ENCODE results near the gene HAPLN1. TPM values are rescaled to one million over a fixed set of nuclear protein-coding genes. Genes with fewer than 3 reads are reported as not detected.

The HAPLN1 gene
- total and polyA plus RNA-seq, 2 of the 4 experiments (the other 2 are of a cell fraction) = under 0.01 to 0.07 TPM

GRCh38 chr5:83689881-83690280, 30.8 kb downstream of the HAPLN1 start:
- no peak for DNase-seq
- Histone ChIP-seq H3K36me3 (ENCODE audit: control insufficient read depth, insufficient read depth, low read length) (no peaks in the 10 kb centered on the region), H2AK5ac (ENCODE audit: low read depth, low read length) (no peak overlapping the region), H3K9me3 (ENCODE audit: control insufficient read depth, insufficient read depth, low read length) (no peaks in the 10 kb centered on the region), H3K4ac (ENCODE audit: low read depth, low read length) (no peak overlapping the region), H3K79me1 (ENCODE audit: low read depth in 1 of 2, low read length in 2 of 2) (no peaks in the 10 kb centered on the region), H3K56ac (ENCODE audit: extremely low read depth, insufficient read depth, low read length) (no peak overlapping the region), H3K14ac (replicated peaks; ENCODE audit: low read depth, low read length) (no peak overlapping the region), H3K4me3 (ENCODE audit: insufficient read depth, low read depth, low read length) (no peak overlapping the region), H3K9me1 (ENCODE audit: insufficient read depth, low read length) (no peaks in the 10 kb centered on the region), H3K18ac (ENCODE audit: low read depth, low read length) (no peak overlapping the region), H3K27me3 (ENCODE audit: control insufficient read depth, insufficient read depth, low read length) (peaks cover 1% of the 10 kb centered on the region; the same call in 1 of the 2 replicates), H4K91ac (ENCODE audit: insufficient read depth, low read depth, low read length) (no peak overlapping the region), H2BK5ac (ENCODE audit: low read depth, low read length, poor library complexity, severe bottlenecking) (no peak overlapping the region), H4K5ac (ENCODE audit: low read depth, low read length) (no peak overlapping the region), H4K8ac (ENCODE audit: low read depth in 2 of 2, low read length in 2 of 2) (no peak overlapping the region), H4K20me1 (ENCODE audit: insufficient read depth, low read length) (no peaks in the 10 kb centered on the region), H2AFZ (replicated peaks; ENCODE audit: low read length, poor library complexity) (no peak overlapping the region), H2BK120ac (ENCODE audit: low read depth, low read length) (no peak overlapping the region), H2AK9ac (replicated peaks; ENCODE audit: low read depth, low read length, poor library complexity) (no peak overlapping the region), H3K4me2 (ENCODE audit: low read depth, low read length) (no peak overlapping the region), H2BK15ac (ENCODE audit: low read depth, low read length) (no peak overlapping the region), H3K4me1 (ENCODE audit: control insufficient read depth, insufficient read depth, low read length) (no peaks in the 10 kb centered on the region), H3K23ac (ENCODE audit: low read depth, low read length) (no peak overlapping the region), H2BK20ac (ENCODE audit: low read depth, low read length) (no peak overlapping the region), H3K9ac (ENCODE audit: low read depth, low read length) (no peak overlapping the region), H3K27ac (ENCODE audit: insufficient read depth, low read length) (no peak overlapping the region)
- no CpG with 5 or more reads among the region's 1 CpG for WGBS, 2 experiments (ENCODE audit: extremely low coverage in 2 of 2, insufficient read length in 1 of 2)
- intact Hi-C loops (cut with micrococcal nuclease) = no loop called here
- ATAC-seq (ENCODE audit: low read depth) = no peak
- no TSS peak for BruUV-seq (replicated peaks)
- CTCF ChIA-PET = no interaction called here
- no peak for TF ChIP-seq ELK1 (IDR thresholded peaks at IDR 0.05; ENCODE audit: borderline replicate concordance, low read depth, low read length)
- no peak for TF ChIP-seq MXI1 (IDR thresholded peaks at IDR 0.05; ENCODE audit: borderline replicate concordance, low read depth, low read length)
- no peak for TF ChIP-seq FOS (IDR thresholded peaks at IDR 0.05; ENCODE audit: low read depth, low read length)
- no peak for TF ChIP-seq POLR2A (IDR thresholded peaks at IDR 0.05; ENCODE audit: low read depth, low read length)
- no peak for TF ChIP-seq RAD21 (IDR thresholded peaks at IDR 0.05; ENCODE audit: low read length)
- no peak for TF ChIP-seq CHD1 (IDR thresholded peaks at IDR 0.05; ENCODE audit: low read depth, low read length)
- no peak for TF ChIP-seq SMC3 (IDR thresholded peaks at IDR 0.05; ENCODE audit: low read depth, low read length)
- TF ChIP-seq MAZ (IDR thresholded peaks at IDR 0.05; ENCODE audit: borderline replicate concordance, low read depth, low read length) = no peak
- no peak for TF ChIP-seq RCOR1 (IDR thresholded peaks at IDR 0.05; ENCODE audit: insufficient replicate concordance, low read length)
- no peak for TF ChIP-seq NFE2L2 (IDR thresholded peaks at IDR 0.05; ENCODE audit: low read depth, low read length)
- TF ChIP-seq BHLHE40 (IDR thresholded peaks at IDR 0.05; ENCODE audit: low read depth, low read length) = no peak
- TF ChIP-seq MAFK (IDR thresholded peaks at IDR 0.05; ENCODE audit: low read depth, low read length) = no peak
- dilution Hi-C loops (cut with HindIII; ENCODE audit: low sequenced_read_pairs, unreplicated experiment) = no loop called here
- in situ Hi-C loops (cut with MboI; ENCODE audit: low sequenced_read_pairs) = no loop called here
- POLR2A ChIA-PET (ENCODE audit: unreplicated experiment) = no interaction called here
